IMR-90 (cell line): ENCODE results near the gene COL25A1.

ENCODE experiments used
- BHLHE40 ChIP-seq: fragments of 150-350 bp; IDR thresholded peaks from 2 replicates; pipeline ENCODE4 v1.6.1; 2016; ENCODE audit warnings: mild to moderate bottlenecking, low read depth, low read length
- CEBPB ChIP-seq: IDR thresholded peaks from 2 replicates; pipeline ENCODE4 v1.6.1; 2012; ENCODE audit warnings: low read depth, low read length, improper control_type of control experiment
- CHD1 ChIP-seq: IDR thresholded peaks from 2 replicates; pipeline ENCODE4 v1.6.1; 2012; ENCODE audit warnings: low read depth, low read length, improper control_type of control experiment
- MAFK ChIP-seq: IDR thresholded peaks from 2 replicates; pipeline ENCODE4 v1.6.1; 2012; ENCODE audit warnings: low read depth, low read length, improper control_type of control experiment
- MAZ ChIP-seq: IDR thresholded peaks from 2 replicates; pipeline ENCODE4 v1.6.1; 2012; ENCODE audit warnings: low read depth, mild to moderate bottlenecking, low read length, improper control_type of control experiment, moderate library complexity, borderline replicate concordance
- MXI1 ChIP-seq: IDR thresholded peaks from 2 replicates; pipeline ENCODE4 v1.6.1; 2012; ENCODE audit warnings: low read depth, mild to moderate bottlenecking, low read length, moderate library complexity, borderline replicate concordance
- POLR2A ChIP-seq: IDR thresholded peaks from 2 replicates; pipeline ENCODE4 v1.6.1; 2012; ENCODE audit warnings: mild to moderate bottlenecking, low read depth, low read length
- RCOR1 ChIP-seq: IDR thresholded peaks from 2 replicates; pipeline ENCODE4 v1.6.1; 2012; ENCODE audit warnings: mild to moderate bottlenecking, low read length, improper control_type of control experiment; ENCODE audit not compliant: insufficient replicate concordance
- RFX5 ChIP-seq: IDR thresholded peaks from 2 replicates; pipeline ENCODE4 v1.8.0; 2012; ENCODE audit warnings: low read depth, mild to moderate bottlenecking, low read length, moderate library complexity
- USF2 ChIP-seq: fragments of 150-350 bp; IDR thresholded peaks from 2 replicates; pipeline ENCODE4 v1.6.1; 2017; ENCODE audit warnings: mild to moderate bottlenecking, antibody characterized with exemption, low read length, low read depth
- TF ChIP-seq, protein P1 (sequence below): conservative IDR thresholded peaks from 2 replicates; pipeline ENCODE4 v1.5.1; 2012; ENCODE audit warnings: mild to moderate bottlenecking, low read depth, low read length, improper control_type of control experiment

GRCh38 chr4:109214622-109215301 lies 87.7 kb downstream of the COL25A1 start:
- TF ChIP-seq RFX5 (no peak), MXI1 (no peak), RCOR1 (no peak), USF2 (no peak), POLR2A (no peak), CEBPB (no peak), CHD1 (no peak), MAFK (no peak), BHLHE40 (no peak), MAZ (no peak)
- TF ChIP-seq, protein P1, sequence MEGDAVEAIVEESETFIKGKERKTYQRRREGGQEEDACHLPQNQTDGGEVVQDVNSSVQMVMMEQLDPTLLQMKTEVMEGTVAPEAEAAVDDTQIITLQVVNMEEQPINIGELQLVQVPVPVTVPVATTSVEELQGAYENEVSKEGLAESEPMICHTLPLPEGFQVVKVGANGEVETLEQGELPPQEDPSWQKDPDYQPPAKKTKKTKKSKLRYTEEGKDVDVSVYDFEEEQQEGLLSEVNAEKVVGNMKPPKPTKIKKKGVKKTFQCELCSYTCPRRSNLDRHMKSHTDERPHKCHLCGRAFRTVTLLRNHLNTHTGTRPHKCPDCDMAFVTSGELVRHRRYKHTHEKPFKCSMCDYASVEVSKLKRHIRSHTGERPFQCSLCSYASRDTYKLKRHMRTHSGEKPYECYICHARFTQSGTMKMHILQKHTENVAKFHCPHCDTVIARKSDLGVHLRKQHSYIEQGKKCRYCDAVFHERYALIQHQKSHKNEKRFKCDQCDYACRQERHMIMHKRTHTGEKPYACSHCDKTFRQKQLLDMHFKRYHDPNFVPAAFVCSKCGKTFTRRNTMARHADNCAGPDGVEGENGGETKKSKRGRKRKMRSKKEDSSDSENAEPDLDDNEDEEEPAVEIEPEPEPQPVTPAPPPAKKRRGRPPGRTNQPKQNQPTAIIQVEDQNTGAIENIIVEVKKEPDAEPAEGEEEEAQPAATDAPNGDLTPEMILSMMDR, result no peak
